ENCODE data around the gene ADPRH.
"Not testable (repeated sequence)": the region's sequence is repeated elsewhere in the genome, so short reads cannot be mapped to it uniquely, and the experiment has no call there.

The ADPRH gene

GRCh38 chr3:119560160-119560559, 19.1 kb upstream of the ADPRH start:
- no peak for DNase-seq (ENCODE audit: low spot score)

- peak; percentile 30 for DNase-seq (ENCODE audit: low spot score)
These were observed 16.9 kb upstream of the ADPRH start for GRCh38 chr3:119562307-119562961.

DNA sequence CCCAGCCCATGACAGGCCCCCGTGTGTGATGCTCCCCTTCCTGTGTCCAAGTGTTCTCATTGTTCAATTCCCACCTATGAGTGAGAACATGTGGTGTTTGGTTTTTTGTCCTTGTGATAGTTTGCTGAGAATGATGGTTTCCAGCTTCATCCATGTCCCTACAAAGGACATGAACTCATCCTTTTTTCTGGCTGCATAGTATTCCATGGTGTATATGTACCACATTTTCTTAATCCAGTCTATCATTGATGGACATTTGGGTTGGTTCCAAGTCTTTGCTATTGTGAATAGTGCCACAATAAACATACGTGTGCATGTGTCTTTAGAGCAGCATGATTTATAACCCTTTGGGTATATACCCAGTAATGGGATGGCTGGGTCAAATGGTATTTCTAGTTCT, 16.0 kb upstream of the ADPRH start:
- not testable (repeated sequence) for DNase-seq (ENCODE audit: low spot score)

DNA sequence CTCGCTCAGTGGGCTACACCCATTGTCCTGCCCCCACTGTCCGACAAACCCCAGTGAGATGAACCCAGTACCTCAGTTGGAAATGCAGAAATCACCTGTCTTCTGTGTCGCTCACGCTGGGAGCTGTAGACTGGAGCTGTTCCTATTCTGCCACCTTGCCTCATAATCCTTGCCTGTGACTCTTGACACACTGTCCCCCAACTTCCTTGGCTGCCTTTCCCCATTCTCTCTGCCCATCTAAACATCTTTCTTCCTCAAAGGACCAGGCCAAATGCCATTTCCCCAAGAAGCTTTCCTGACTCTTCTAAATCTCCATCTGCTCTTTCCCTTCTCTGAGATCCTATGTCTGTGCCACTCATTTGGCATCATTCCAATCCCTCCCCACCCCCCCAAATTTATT, 10.1 kb upstream of the ADPRH start:
- no peak for DNase-seq (ENCODE audit: low spot score)

- no peak for DNase-seq (ENCODE audit: low spot score)
These were observed 9.1 kb upstream of the ADPRH start for GRCh38 chr3:119570229-119570628.

- DNase-seq (ENCODE audit: low spot score), result no peak
These were observed 8.1 kb upstream of the ADPRH start for GRCh38 chr3:119571230-119571629.

DNA sequence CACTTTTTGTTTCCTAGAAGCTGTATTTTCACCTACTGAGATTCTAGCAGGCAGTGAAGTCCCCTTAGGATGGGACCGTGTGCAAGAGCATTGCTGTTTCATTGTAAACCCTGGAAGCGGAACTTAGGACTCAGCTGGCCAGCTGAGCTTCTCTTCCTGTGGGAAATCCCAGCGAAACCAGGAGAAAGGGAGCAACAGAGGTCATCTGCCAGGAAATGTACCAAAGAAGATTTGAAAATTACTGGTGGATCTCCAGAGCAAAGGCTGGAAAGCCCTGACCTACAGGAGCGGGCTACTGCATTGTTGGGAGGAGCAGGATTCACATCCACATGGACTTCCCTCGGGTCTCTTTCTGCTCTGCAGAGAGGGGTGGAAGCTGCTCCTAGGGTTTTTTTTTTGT, 7.6 kb upstream of the ADPRH start:
- no peak for DNase-seq (ENCODE audit: low spot score)

DNA sequence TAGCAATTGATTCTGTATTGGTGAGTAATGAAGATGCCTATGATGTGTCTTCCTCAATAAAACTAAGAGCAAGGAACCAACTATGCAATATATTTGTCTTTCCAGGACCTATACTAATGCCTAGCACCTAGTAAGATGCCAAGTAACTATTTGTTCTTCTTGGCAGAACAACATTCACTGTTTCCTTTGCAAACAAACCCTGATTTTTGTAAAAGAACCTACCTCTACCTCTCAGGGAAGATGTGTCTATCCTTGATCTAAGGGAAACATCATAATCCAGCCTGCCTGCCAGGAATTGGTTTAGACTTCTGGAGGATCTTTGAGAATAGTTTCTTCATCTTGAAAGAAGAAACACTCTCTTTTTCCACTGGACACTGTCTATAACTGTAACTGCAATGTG, 3.8 kb upstream of the ADPRH start:
- no peak for DNase-seq (ENCODE audit: low spot score)

- no peak for DNase-seq (ENCODE audit: low spot score)
These were observed 922 bp downstream of the ADPRH start for GRCh38 chr3:119580067-119580760.

DNA sequence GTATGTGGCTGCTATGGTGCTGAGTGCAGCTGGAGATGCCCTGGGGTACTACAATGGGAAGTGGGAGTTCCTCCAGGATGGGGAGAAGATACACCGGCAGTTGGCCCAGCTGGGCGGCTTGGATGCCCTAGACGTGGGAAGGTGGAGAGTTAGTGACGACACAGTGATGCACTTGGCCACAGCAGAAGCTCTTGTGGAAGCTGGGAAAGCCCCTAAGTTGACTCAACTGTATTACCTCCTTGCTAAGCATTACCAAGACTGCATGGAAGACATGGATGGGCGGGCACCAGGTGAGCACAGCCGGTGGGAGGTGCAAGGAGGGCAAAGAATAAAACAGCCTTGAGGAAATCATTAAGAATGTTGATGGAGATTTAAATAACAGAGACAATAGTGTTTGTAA, 2.9 kb downstream of the ADPRH start:
- peak; percentile 96 for DNase-seq (ENCODE audit: low spot score)

DNA sequence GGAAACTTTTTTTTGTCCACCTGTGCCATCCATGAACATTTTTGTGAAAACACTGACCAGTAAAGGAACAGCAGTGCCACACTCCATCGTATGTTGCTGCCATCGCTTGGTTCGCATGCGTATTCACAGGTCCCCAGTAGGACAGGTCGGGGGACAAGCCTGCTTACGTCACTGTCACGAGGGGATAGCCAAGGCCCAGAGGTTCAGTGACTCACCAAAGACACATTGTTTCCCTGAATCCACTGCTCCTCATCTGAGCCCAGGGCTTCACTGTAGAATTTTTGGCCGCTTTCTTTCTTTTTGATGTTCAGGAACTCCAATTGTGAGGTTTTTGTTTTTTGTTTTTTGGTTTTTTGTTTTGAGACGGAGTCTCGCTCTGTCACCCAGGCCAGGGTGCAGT, 5.9 kb downstream of the ADPRH start:
- DNase-seq (ENCODE audit: low spot score), result no peak

GRCh38 chr3:119585856-119586570, 6.7 kb downstream of the ADPRH start:
- no peak for DNase-seq (ENCODE audit: low spot score)

DNA sequence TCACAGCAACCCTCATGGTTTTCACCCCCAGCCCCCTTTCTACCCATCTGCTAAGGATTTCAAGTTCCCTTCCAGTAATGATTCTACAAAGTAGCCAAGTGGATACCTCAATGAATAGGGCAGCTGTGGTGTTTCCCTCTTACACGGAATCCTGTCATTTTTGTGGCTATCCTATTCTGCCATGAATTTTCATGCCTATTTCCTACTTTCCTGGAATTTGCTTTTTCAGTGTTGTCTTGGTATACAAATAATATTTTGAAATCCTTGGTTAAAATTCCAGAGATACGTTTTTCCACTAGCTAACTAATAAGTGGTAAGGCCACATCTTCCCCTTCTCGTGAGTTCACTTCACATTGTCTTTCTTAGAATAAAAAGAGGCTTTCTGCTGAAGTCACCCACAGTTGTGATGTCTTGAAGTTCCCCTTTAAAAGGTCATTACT, 7.5 kb downstream of the ADPRH start:
- DNase-seq (ENCODE audit: low spot score), result no peak

DNA sequence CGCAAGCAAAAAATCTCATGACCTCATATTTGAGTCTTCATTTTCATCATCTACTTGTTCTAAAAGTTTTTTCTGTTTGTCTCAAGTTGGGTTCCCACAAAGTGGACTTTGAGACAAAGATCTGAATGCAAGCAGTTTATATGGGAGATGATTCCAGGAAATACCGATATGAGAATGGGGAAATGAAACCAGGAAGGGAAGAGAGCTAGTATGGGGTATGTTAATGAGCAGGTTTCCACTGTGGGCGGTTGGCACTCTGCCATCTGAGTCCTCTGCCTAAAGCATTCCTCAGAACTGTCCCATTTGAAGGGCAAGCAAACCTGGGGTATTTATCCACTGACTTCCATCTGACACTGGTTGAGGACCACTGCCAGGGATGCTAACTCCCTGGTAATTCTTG, 8.8 kb downstream of the ADPRH start:
- DNase-seq (ENCODE audit: low spot score), result peak; percentile 67

DNA sequence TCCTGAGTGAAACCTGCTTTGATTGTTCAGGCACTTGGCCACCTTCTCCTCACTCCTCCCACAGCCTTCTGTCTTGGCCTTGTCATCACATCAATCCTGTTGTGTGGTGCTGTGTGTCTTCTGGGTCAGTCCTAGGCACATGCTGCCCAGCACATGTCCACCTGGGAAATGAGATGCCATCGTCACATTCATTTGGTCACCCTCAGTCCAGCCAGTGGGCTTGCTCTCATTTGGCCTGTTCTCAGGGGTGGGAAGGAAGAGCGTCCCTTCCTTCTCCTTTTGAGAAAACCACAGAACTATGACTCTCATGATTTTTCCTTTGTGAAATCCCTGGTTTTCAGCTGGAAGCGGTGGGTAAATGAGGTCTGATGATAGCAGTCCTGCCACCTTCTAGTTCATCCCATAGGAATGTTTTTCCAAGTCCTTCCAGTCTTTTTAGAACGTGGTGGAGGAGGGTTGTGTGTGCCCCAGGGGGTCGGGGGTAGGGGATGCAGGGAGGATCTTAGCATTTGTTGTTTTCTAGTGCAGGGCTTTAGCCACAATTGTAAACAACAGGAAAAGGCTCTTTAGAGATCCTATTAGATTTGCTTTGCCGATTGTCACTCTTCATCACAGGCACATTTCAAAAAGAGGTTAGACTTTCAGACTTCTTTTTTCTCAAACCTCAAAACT, 9.9 kb downstream of the ADPRH start:
- DNase-seq (ENCODE audit: low spot score), result no peak

GRCh38 chr3:119590706-119591105, 11.4 kb downstream of the ADPRH start:
- DNase-seq (ENCODE audit: low spot score), result no peak

GRCh38 chr3:119592861-119593260, 13.6 kb downstream of the ADPRH start:
- DNase-seq (ENCODE audit: low spot score), result no peak

DNA sequence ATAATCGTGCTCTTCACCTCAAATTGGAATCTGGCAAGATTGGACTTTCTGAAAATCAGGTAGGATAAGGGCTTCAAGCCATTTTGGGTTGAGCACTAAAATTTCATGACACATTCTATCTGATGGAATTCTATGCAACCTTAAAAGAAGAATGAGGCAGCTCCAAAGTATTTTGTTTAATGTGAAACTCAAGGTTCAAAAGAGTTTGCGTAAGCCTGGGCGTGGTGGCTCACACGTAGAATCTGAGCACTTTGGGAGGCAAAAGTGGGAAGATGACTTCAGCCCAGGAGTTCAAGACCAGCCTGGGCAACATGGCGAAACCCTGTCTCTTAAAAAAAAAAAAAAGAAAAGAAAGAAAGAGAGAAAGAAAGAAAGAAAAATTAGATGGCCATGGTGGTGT, 14.8 kb downstream of the ADPRH start:
- no peak for DNase-seq (ENCODE audit: low spot score)

DNA sequence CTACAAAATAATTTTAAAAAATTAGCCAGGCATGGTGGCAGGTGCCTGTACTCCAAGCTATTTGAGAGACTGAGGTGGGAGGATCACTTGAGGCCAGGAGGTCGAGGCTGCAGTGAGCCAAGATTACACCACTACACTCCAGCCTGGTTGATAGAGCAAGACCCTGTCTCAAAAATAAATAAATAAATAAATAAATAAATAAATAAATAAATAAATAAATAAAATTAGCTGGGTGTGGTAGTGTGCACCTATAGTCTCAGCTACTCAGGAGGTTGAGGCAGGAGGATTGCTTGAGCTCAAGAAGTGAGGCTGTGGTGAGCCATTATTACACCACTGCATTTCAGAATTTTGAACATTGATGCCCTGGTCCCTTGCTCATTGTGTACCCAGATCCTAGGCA, 15.6 kb downstream of the ADPRH start:
- DNase-seq (ENCODE audit: low spot score), result not testable (repeated sequence)

- DNase-seq (ENCODE audit: low spot score), result peak; percentile 76
These were observed 16.5 kb downstream of the ADPRH start for GRCh38 chr3:119595639-119596334.

DNA sequence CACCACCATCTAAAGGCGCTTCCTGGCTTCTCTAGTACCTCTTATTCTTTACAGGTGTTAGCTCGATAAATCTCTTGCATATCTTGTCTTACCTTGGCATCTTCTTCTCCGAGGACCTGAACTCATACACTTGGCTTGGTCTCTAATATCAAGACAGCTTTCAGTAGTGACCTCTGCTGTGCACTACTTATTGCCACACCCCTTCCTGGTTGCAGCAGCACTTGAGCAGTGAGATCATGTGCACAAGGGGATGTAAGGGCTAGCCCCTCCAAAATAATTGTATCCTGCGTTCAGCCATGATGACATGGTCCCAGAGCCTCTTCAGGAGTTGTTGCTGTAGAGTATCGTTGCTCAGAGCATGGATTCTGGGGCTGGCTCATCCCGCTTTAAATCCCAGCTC, 17.1 kb downstream of the ADPRH start:
- peak; percentile 17 for DNase-seq (ENCODE audit: low spot score)
